Endothelial cell of umbilical vein (primary cell): ENCODE data around the gene TRIM49D2.
"Not testable (repeated sequence)": the region's sequence is repeated elsewhere in the genome, so short reads cannot be mapped to it uniquely, and the experiment has no call there.

Experiments
- CTCF ChIP-seq, 2 donors: IDR thresholded peaks; 1 replicate in 1 of 2; 2 replicates in 1 of 2; pipeline ENCODE4 v1.5.1; 2011; ENCODE audit warnings: low read length in 2 of 2, mild to moderate bottlenecking in 2 of 2, moderate library complexity in 2 of 2, control low read depth in 1 of 2, inconsistent platforms in 1 of 2, low read depth in 1 of 2; ENCODE audit not compliant: insufficient read depth in 1 of 2; ENCODE audit errors: extremely low read depth in 1 of 2
- EZH2 ChIP-seq: IDR thresholded peaks from 2 replicates; pipeline ENCODE4 v1.6.1; 2012; ENCODE audit warnings: borderline replicate concordance, low read depth, mild to moderate bottlenecking, moderate library complexity, low read length, inconsistent platforms; ENCODE audit not compliant: severe bottlenecking
- JUN ChIP-seq: IDR thresholded peaks from 2 replicates; pipeline ENCODE4 v1.6.1; 2011; ENCODE audit warnings: borderline replicate concordance, low read depth; ENCODE audit not compliant: insufficient read length, insufficient read depth
- MAX ChIP-seq: IDR thresholded peaks from 2 replicates; pipeline ENCODE4 v1.6.1; 2011; ENCODE audit not compliant: insufficient read depth, insufficient read length
- MYC ChIP-seq: IDR thresholded peaks from one replicate; pipeline ENCODE4 v1.6.1; 2011; ENCODE audit warnings: mild to moderate bottlenecking, low read depth, low read length
- POLR2A ChIP-seq: IDR thresholded peaks from 2 replicates; pipeline ENCODE4 v1.6.1; 2012; ENCODE audit warnings: low read depth, mild to moderate bottlenecking, control low read depth, low read length
- POLR2AphosphoS5 ChIP-seq: IDR thresholded peaks from 2 replicates; pipeline ENCODE4 v1.6.1; 2012; ENCODE audit warnings: low read depth, mild to moderate bottlenecking, control low read depth, low read length, moderate library complexity; ENCODE audit not compliant: insufficient read depth

GRCh38 chr11:89893245-89893644, 30.6 kb upstream of the TRIM49D2 start:
- TF ChIP-seq CTCF (IDR thresholded peaks at IDR 0.05; ENCODE audit: extremely low read depth in 1 of 2, insufficient read depth in 1 of 2, low read depth in 1 of 2, low read length in 2 of 2); JUN; POLR2A; MYC; POLR2AphosphoS5; MAX; EZH2: not testable (repeated sequence)
